ENCODE results near the gene RAD51B. TPM values are rescaled to one million over a fixed set of nuclear protein-coding genes. Genes with fewer than 3 reads are reported as not detected.

RAD51B gene
- total RNA-seq, 2 donors from 2014 or later, result 22.8 to 33.8 TPM

DNA sequence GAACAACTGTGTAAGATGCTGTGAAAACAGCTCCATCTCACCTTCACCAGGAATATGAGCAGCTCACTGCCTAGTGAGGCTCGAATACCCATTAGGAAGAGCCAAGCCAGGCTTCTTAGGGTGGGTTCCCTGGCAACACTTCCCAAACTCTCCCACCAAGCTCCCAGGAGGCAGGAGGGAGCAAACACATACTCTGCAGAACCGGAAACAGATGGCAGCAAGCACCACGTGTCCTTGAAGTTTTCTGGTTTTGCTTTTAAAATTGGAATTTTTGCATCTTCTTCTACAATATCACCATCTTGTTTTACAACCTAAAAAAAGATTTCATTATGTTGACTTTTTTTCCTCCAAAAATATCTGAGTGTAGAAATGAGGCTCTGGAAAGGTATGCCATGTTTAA, 786.6 kb downstream of the RAD51B start:
- Histone ChIP-seq H3K4me1 (ENCODE audit: control insufficient read depth, insufficient read depth, low read length) (no peaks in the 10 kb centered on the region), H3K27ac (ENCODE audit: low read depth, low read length) (no peak overlapping the region), H3K9ac (ENCODE audit: extremely low read depth, low read length, poor library complexity, severe bottlenecking) (no peak overlapping the region), H3K9me3 (ENCODE audit: control insufficient read depth, low read length) (no peaks in the 10 kb centered on the region), H3K27me3 (ENCODE audit: control insufficient read depth, insufficient read depth, low read length, poor library complexity, severe bottlenecking) (no peaks in the 10 kb centered on the region), H3K36me3 (ENCODE audit: control insufficient read depth, insufficient read depth, low read length) (no peaks in the 10 kb centered on the region), H3K4me3 (ENCODE audit: low read length) (no peak overlapping the region)
- Mint-ChIP-seq H3K9me3 (peaks cover 4% of the 10 kb centered on the region), H3K27ac (no peak overlapping the region), H3K4me3 (no peak overlapping the region), H3K4me1 (peaks cover 20% of the 10 kb centered on the region), H3K36me3 (ENCODE audit: low read depth) (peaks cover 1% of the 10 kb centered on the region), H3K27me3 (ENCODE audit: insufficient read depth) (no peaks in the 10 kb centered on the region)
- WGBS, 2 experiments (ENCODE audit: insufficient coverage in 1 of 2, insufficient read length in 1 of 2), result 93 to 100% methylated on average over 1 to 3 of the region's 3 CpGs
- TF ChIP-seq, protein P1, sequence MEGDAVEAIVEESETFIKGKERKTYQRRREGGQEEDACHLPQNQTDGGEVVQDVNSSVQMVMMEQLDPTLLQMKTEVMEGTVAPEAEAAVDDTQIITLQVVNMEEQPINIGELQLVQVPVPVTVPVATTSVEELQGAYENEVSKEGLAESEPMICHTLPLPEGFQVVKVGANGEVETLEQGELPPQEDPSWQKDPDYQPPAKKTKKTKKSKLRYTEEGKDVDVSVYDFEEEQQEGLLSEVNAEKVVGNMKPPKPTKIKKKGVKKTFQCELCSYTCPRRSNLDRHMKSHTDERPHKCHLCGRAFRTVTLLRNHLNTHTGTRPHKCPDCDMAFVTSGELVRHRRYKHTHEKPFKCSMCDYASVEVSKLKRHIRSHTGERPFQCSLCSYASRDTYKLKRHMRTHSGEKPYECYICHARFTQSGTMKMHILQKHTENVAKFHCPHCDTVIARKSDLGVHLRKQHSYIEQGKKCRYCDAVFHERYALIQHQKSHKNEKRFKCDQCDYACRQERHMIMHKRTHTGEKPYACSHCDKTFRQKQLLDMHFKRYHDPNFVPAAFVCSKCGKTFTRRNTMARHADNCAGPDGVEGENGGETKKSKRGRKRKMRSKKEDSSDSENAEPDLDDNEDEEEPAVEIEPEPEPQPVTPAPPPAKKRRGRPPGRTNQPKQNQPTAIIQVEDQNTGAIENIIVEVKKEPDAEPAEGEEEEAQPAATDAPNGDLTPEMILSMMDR (conservative IDR thresholded peaks at IDR 0.05), result no peak
- DNase-seq, result peak; percentile 26

DNA sequence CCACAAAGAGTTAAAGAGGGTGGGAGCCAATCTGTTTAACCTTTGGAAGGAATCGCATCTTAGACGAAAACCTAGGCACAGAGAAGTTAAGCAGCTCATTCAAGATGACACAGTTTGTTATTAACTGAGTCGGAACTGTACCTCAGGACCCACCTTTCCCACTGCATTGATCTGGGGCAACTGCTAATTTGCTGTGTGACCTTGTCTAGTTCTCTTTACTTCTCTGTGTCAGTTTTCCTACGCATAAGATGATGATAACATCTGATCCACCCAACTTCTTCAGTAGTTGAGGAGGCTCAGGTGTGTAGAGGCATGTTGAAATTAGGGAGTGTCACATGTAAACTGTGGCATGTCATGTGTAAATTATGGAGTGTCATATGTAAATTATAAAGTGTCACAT, 787.1 kb downstream of the RAD51B start:
- Mint-ChIP-seq H3K36me3 (ENCODE audit: low read depth) (peaks cover 1% of the 10 kb centered on the region), H3K4me1 (peaks cover 19% of the 10 kb centered on the region), H3K4me3 (no peak overlapping the region), H3K9me3 (peaks cover 4% of the 10 kb centered on the region), H3K27ac (no peak overlapping the region), H3K27me3 (ENCODE audit: insufficient read depth) (no peaks in the 10 kb centered on the region)
- WGBS, 2 experiments (ENCODE audit: insufficient coverage in 1 of 2, insufficient read length in 1 of 2), result 94 to 97% methylated on average over 3 to 4 of the region's 4 CpGs
- no peak overlapping the region for H3K9ac ChIP-seq (ENCODE audit: extremely low read depth, low read length, poor library complexity, severe bottlenecking)
- no peaks in the 10 kb centered on the region for H3K4me1 ChIP-seq (ENCODE audit: control insufficient read depth, insufficient read depth, low read length)
- H3K27me3 ChIP-seq (ENCODE audit: control insufficient read depth, insufficient read depth, low read length, poor library complexity, severe bottlenecking), result no peaks in the 10 kb centered on the region
- no peaks in the 10 kb centered on the region for H3K9me3 ChIP-seq (ENCODE audit: control insufficient read depth, low read length)
- TF ChIP-seq, protein P1 (conservative IDR thresholded peaks at IDR 0.05), result no peak
- no peak for DNase-seq
- no peak overlapping the region for H3K4me3 ChIP-seq (ENCODE audit: low read length)
- no peaks in the 10 kb centered on the region for H3K36me3 ChIP-seq (ENCODE audit: control insufficient read depth, insufficient read depth, low read length)
- H3K27ac ChIP-seq (ENCODE audit: low read depth, low read length), result no peak overlapping the region

DNA sequence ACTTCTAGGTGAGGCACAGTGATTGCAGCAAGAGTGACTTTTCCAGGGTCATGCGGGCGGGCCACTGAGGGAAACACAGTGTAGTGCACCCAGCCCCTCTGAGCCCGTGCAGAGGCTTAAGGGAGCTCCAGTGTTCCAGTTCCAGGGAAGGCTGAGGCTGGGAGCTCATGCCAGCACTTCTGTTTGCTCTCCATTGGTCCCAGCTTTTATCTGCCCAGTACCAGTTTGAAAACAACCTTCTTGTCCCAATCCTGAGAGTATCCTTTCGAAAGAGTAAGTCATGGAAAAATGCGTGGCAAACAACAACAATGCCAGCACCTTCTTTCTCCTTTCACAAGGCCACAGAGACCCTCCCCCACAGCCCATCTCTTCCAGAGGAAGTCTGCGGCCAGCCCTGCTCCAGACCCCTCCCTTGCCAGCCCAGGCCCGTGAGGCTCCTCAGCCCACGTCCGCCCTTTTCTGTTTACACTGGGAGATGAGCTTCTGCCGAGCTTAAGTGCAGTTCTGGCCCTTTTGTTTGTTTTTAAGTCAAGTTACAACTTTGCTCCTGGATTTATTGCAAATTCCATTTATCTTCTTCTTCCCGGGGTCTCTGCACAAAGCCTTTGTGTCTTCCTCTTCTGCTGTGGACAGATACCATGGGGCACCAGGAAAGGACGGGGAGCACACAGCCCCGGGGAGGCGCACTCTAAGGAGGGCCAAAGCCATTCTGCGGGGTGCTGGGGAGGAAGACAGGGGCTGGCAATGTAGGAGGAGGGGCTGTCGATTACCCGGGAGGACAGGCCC, 787.7 kb downstream of the RAD51B start:
- Mint-ChIP-seq H3K36me3 (ENCODE audit: low read depth) (peaks cover 1% of the 10 kb centered on the region), H3K4me3 (no peak overlapping the region), H3K27ac (peak overlapping the region; percentile 77), H3K9me3 (peaks cover 4% of the 10 kb centered on the region), H3K27me3 (ENCODE audit: insufficient read depth) (no peaks in the 10 kb centered on the region), H3K4me1 (peaks cover 21% of the 10 kb centered on the region)
- Histone ChIP-seq H3K9me3 (ENCODE audit: control insufficient read depth, low read length) (no peaks in the 10 kb centered on the region), H3K4me1 (ENCODE audit: control insufficient read depth, insufficient read depth, low read length) (no peaks in the 10 kb centered on the region), H3K27me3 (ENCODE audit: control insufficient read depth, insufficient read depth, low read length, poor library complexity, severe bottlenecking) (no peaks in the 10 kb centered on the region), H3K9ac (ENCODE audit: extremely low read depth, low read length, poor library complexity, severe bottlenecking) (no peak overlapping the region), H3K4me3 (ENCODE audit: low read length) (no peak overlapping the region), H3K27ac (ENCODE audit: low read depth, low read length) (peak overlapping the region; percentile 47), H3K36me3 (ENCODE audit: control insufficient read depth, insufficient read depth, low read length) (no peaks in the 10 kb centered on the region)
- TF ChIP-seq, protein P1 (conservative IDR thresholded peaks at IDR 0.05), result no peak
- 58 to 69% methylated on average over 11 to 17 of the region's 17 CpGs for WGBS, 2 experiments (ENCODE audit: insufficient coverage in 1 of 2, insufficient read length in 1 of 2)
- DNase-seq, result peak; percentile 67

All from endodermal cell (in vitro differentiated cells).